Calu3 (cell line): Measurements from ENCODE around the gene PCSK5. TPM values are rescaled to one million over a fixed set of nuclear protein-coding genes. Genes with fewer than 3 reads are reported as not detected.

Experiments used
- BruUV-seq: library from RNA; stranded (reverse); fragments of 400-500 nt; replicated peaks from 2 replicates; lab custom pipeline; 2021; lab: Mats Ljungman, UMichigan
- CTCF ChIA-PET: fragments of 300-600 bp; sonication (Branson Sonifier 250); formaldehyde crosslinking; loops from one replicate; lab custom pipeline; 2022; ENCODE audit warnings: antibody characterized with exemption; lab: Charles Lee
- DNase-seq: peaks from one replicate; pipeline ENCODE4 v3.0.0; 2022
- H3K27ac Mint-ChIP-seq: one replicate; pipeline ENCODE4 v1.8.0; 2022; ENCODE audit warnings: mixed read lengths; ENCODE audit not compliant: unreplicated experiment
- H3K27me3 Mint-ChIP-seq: one replicate; pipeline ENCODE4 v1.8.0; 2022; ENCODE audit warnings: mixed read lengths; ENCODE audit not compliant: unreplicated experiment
- H3K36me3 Mint-ChIP-seq: one replicate; pipeline ENCODE4 v1.8.0; 2022; ENCODE audit warnings: mild to moderate bottlenecking, moderate library complexity, mixed read lengths; ENCODE audit not compliant: insufficient read depth, unreplicated experiment
- H3K4me1 Mint-ChIP-seq: one replicate; pipeline ENCODE4 v1.8.0; 2022; ENCODE audit warnings: mild to moderate bottlenecking, low read depth, mixed read lengths; ENCODE audit not compliant: unreplicated experiment
- H3K4me3 Mint-ChIP-seq: one replicate; pipeline ENCODE4 v1.8.0; 2022; ENCODE audit warnings: mild to moderate bottlenecking, low read depth, moderate library complexity, mixed read lengths; ENCODE audit not compliant: unreplicated experiment
- H3K9me3 Mint-ChIP-seq: one replicate; pipeline ENCODE4 v1.8.0; 2022; ENCODE audit warnings: low read depth, mixed read lengths; ENCODE audit not compliant: unreplicated experiment
- intact Hi-C: fragments of 100-400 bp; cut with micrococcal nuclease; formaldehyde crosslinking; loops from one replicate; pipeline ENCODE4 v1.10.0; 2022; ENCODE audit not compliant: unreplicated experiment
- total RNA-seq: library from RNA; stranded (reverse); gene quantifications from 2 replicates; pipeline ENCODE4 v1.2.3, GENCODE V29; 2022
- TF ChIP-seq, protein P1 (sequence below): fragments of 200-600 bp; IDR thresholded peaks from one replicate; pipeline ENCODE4 v1.8.0; 2022; ENCODE audit warnings: antibody characterized with exemption; ENCODE audit not compliant: unreplicated experiment

PCSK5 gene
- total RNA-seq, 1 experiment from 2014 or later = 38.4 TPM

DNA sequence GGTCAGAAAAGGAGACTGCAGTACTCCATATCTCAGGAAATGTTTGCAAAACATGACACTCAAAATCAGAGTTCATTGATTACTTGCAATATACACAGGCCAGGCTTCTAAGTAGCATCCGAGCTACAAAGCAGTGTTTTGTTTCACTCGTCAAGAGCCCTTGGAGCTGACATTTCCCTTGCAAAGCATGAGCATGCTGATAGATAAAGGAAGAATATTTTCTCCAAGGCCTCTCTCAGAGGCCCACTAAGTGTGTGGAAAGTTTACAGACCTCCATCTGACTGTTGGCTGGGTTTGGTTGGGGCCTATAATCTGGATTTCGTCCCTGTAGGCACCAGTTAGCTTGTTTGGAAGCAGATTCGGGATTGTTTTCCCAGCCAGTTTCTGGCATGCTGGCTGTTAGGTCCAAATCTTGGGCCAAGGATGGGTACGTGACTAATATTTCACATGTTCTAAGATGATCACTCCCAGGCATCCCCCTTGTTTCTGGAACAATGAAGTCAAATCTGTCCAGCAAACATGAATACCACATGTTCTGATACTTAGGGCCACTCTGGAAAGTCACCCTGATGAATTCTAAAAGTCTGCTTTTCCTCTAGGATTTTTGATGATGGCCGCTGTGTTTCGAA is 342.5 kb downstream of the PCSK5 start:
- no peaks in the 10 kb centered on the region for H3K36me3 Mint-ChIP-seq
- H3K27me3 Mint-ChIP-seq = no peaks in the 10 kb centered on the region
- TF ChIP-seq, protein P1, sequence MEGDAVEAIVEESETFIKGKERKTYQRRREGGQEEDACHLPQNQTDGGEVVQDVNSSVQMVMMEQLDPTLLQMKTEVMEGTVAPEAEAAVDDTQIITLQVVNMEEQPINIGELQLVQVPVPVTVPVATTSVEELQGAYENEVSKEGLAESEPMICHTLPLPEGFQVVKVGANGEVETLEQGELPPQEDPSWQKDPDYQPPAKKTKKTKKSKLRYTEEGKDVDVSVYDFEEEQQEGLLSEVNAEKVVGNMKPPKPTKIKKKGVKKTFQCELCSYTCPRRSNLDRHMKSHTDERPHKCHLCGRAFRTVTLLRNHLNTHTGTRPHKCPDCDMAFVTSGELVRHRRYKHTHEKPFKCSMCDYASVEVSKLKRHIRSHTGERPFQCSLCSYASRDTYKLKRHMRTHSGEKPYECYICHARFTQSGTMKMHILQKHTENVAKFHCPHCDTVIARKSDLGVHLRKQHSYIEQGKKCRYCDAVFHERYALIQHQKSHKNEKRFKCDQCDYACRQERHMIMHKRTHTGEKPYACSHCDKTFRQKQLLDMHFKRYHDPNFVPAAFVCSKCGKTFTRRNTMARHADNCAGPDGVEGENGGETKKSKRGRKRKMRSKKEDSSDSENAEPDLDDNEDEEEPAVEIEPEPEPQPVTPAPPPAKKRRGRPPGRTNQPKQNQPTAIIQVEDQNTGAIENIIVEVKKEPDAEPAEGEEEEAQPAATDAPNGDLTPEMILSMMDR = no peak
- BruUV-seq = no TSS peak
- no peak overlapping the region for H3K27ac Mint-ChIP-seq
- no peaks in the 10 kb centered on the region for H3K4me1 Mint-ChIP-seq
- intact Hi-C loops = no loop called here
- no peaks in the 10 kb centered on the region for H3K9me3 Mint-ChIP-seq
- CTCF ChIA-PET = no interaction called here
- DNase-seq = no peak
- no peak overlapping the region for H3K4me3 Mint-ChIP-seq

- TF ChIP-seq, protein P1 = no peak
- Mint-ChIP-seq H3K27me3 (no peaks in the 10 kb centered on the region), H3K4me1 (no peaks in the 10 kb centered on the region), H3K36me3 (no peaks in the 10 kb centered on the region), H3K9me3 (peaks cover 2% of the 10 kb centered on the region), H3K4me3 (no peak overlapping the region), H3K27ac (no peak overlapping the region)
- CTCF ChIA-PET = no interaction called here
- intact Hi-C loops = no loop called here
- BruUV-seq = no TSS peak
- DNase-seq = no peak
These were observed 350.1 kb downstream of the PCSK5 start for GRCh38 chr9:76240578-76240977.

DNA sequence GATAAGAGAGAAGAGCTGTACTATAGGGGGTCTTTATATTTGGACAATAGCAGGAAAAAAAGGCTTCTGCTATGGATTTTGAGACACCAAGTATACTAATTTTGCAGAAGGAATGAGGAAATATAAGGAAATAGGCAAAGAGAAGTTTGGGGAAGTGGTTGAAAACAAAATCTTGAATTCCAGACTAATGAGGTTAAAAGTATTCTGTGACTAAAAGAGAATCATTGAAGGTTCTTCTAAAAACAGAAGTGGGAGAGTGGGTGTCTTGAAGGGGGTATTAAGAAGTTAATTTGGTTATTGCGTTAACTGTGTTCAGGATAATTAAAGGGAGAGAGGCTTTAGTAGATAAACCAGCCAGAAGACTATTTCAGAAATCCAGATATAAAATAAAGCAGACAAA is 355.0 kb downstream of the PCSK5 start:
- no peak for DNase-seq
- H3K27me3 Mint-ChIP-seq = no peaks in the 10 kb centered on the region
- CTCF ChIA-PET = no interaction called here

GRCh38 chr9:76246680-76247079 is 356.2 kb downstream of the PCSK5 start:
- no peaks in the 10 kb centered on the region for H3K27me3 Mint-ChIP-seq
- intact Hi-C loops = no loop called here
- H3K4me3 Mint-ChIP-seq = no peak overlapping the region
- H3K27ac Mint-ChIP-seq = no peak overlapping the region
- H3K9me3 Mint-ChIP-seq = peaks cover 4% of the 10 kb centered on the region
- CTCF ChIA-PET = no interaction called here
- TF ChIP-seq, protein P1 = no peak
- no peaks in the 10 kb centered on the region for H3K36me3 Mint-ChIP-seq
- no peaks in the 10 kb centered on the region for H3K4me1 Mint-ChIP-seq
- no peak for DNase-seq
- no TSS peak for BruUV-seq

More for the DNA sequence above, 355.0 kb downstream of the PCSK5 start:
- TF ChIP-seq, protein P1 = no peak
- H3K9me3 Mint-ChIP-seq = peaks cover 4% of the 10 kb centered on the region
- H3K27ac Mint-ChIP-seq = no peak overlapping the region
- no peaks in the 10 kb centered on the region for H3K4me1 Mint-ChIP-seq
- no TSS peak for BruUV-seq
- intact Hi-C loops = no loop called here
- H3K36me3 Mint-ChIP-seq = no peaks in the 10 kb centered on the region
- no peak overlapping the region for H3K4me3 Mint-ChIP-seq
